HUDEP-2 (cell line): Measurements from ENCODE around the gene CD8B2.
"Not testable (repeated sequence)": the region's sequence is repeated elsewhere in the genome, so short reads cannot be mapped to it uniquely, and the experiment has no call there.

Experiments used
- DNase-seq, 76 experiments: peaks; one replicate each; lab custom pipeline; 2025; ENCODE audit not compliant: unreplicated experiment in 76 of 76; lab: John Stamatoyannopoulos, UW

CD8B2 gene

GRCh38 chr2:106511476-106511901 is 24.3 kb downstream of the CD8B2 start:
- not testable (repeated sequence) for DNase-seq

DNA sequence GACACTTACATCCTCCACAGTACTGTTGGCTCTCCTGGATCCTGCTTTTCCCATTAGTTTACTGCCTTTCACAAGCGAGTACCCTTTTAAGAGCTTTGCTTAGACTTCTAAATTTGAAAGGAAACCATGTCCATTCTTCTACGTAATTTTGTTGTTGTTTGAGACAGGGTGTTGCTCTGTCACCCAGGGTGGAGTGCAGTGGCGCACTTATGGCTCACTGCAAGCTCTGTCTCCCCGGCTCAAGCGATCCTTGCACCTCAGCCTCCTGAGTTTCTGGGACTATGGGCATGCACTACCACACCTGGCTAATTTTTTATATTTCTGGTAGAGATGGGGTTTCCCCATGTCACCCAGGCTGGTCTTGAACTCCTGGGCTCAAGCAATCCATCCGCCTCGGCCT is 24.8 kb downstream of the CD8B2 start:
- not testable (repeated sequence) for DNase-seq

DNA sequence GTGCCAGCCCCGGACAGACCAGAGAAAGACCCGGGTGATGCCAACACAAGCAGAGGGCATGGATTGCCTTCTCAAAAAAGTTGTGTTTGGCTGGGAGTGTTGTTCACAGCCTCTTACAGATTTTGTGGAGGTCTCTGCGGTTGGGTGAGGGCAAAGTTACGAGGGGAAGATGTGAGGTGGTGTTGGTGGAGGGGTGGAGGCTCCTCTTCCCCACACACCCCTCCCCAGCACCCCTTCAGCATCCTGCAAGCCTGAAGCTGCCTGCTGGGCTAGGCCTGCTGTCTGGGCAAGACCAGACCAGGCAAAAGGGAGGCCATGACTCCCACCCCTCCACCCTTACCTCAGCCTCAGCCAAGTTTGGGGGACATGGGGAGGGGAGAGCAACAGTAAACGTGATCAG is 26.2 kb downstream of the CD8B2 start:
- DNase-seq: not testable (repeated sequence)

DNA sequence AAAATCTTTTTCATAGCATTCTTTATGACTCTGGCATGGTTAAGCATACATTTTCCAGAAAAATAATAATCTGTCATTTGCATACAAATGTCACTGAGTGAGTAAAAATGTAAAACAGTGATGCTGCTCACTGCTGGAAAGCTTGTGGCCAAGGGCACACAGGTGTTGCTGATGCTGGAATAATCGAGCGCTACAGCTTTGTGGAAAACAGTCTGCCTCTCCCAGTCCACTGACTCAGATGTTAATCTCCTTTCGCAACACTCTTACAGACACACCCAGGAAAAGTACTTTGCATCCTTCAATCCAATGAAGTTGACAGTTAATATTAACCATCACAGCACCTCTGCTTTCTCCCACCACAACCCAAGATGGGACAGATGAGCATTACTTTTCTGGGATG is 27.7 kb downstream of the CD8B2 start:
- not testable (repeated sequence) for DNase-seq

DNA sequence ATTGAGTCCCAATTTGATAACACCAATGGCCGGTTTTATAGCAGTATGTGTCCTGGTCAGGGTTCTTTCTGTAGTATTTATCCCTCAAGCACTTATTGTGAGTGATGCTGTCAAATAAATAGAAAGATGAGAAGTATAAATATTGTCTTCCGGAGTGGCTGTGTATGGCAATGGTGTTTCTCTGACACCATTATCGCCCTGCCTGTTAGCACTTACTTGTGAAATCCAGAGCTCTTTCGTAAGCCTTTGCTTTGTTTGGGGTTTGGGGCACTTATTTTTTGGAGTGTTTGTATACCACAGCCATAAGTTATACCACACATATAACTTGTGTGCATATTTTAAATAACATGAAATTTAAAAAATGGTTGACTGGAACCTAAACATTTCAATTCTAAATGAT is 29.3 kb downstream of the CD8B2 start:
- no peak for DNase-seq

GRCh38 chr2:106516864-106517263 is 29.7 kb downstream of the CD8B2 start:
- no peak for DNase-seq

DNA sequence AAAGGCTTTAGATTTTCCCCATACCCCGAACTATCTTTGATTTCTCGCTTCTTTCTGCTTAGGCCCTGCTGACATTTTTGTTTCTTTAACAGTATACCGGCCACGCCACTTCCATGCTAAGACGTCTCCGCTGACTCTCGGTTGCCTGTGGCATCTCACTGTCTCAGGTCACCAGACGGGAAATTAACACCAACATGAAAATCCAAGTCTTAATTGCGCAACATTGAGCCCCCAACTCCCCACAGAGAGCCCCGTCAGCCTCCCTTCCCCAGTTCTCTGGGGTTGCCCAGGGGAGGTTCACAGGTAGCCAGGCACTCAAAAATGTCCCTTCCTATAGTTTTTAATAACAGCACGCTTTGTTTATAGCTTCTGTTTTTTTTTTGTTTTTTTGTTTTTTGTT is 30.2 kb downstream of the CD8B2 start:
- DNase-seq: no peak

GRCh38 chr2:106519767-106520166 is 32.6 kb downstream of the CD8B2 start:
- DNase-seq: no peak

- no peak for DNase-seq
Observed at GRCh38 chr2:106521016-106521415, 33.9 kb downstream of the CD8B2 start.

GRCh38 chr2:106523976-106524665 is 37.0 kb downstream of the CD8B2 start:
- no peak for DNase-seq

DNA sequence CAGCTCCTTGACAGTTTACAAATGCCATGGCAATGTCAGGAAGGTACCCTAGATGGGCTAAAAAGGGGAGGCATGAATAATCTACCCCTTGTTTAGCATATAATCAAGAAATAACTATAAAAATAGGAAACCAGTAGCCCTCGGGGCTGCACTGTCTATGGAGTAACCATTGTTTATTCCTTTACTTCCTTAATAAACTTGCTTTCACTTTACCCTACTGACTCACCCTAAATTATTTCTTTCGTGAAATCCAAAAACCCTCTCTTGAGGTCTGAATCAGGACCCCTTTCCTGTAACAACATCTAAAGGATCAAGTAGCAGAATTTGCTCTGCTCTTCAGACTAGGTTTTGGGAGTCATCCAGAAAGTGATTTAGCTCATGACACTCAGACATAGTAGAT is 43.7 kb downstream of the CD8B2 start:
- DNase-seq: no peak

DNA sequence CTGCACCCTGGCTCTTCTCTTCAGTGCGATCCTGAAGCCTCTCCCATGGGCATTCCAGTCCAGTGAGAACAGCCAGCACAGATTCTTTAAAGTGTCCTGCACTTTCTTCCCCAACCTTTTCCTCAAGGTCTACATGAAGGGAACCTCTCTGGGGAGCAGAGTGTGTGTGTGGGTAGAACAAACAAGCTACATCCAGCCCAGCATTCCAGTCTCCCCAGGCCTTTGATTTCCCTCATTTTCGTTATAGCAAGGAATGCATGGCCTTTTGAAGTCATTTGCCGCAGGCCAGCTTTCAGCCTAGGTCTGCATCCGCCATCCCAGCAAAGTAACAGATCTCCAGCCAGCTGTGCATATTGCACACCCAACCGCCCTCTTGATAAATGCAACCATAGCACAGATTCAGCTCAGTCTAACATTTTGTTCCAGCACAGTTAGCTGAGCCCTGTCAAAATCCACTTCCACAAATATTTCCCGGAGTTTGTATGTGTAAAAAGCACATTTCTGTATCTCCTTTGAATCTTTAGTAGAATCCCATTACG is 44.6 kb downstream of the CD8B2 start:
- no peak for DNase-seq

- no peak for DNase-seq
Observed at GRCh38 chr2:106532236-106532635, 45.1 kb downstream of the CD8B2 start.

DNA sequence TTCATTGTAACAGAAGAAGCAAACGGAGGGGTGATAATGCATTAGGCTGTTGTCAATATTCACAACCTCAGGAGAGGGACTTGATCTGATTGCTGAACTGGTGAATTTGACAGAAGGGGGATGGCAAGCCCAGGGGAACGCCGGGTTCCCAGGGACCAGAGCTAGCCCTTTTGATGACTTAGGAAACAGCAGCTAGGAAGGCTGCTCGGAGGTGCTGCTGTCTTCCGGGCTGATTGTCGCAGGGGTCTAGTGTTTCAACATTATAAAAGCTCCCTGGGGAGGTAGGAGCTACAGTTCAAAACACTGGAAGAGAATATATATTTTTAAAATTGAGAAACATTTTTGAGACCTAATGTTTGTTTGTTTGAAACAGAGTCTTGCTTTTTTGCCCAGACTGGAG is 47.3 kb downstream of the CD8B2 start:
- DNase-seq: no peak

GRCh38 chr2:106536490-106536889 is 49.3 kb downstream of the CD8B2 start:
- DNase-seq: no peak

DNA sequence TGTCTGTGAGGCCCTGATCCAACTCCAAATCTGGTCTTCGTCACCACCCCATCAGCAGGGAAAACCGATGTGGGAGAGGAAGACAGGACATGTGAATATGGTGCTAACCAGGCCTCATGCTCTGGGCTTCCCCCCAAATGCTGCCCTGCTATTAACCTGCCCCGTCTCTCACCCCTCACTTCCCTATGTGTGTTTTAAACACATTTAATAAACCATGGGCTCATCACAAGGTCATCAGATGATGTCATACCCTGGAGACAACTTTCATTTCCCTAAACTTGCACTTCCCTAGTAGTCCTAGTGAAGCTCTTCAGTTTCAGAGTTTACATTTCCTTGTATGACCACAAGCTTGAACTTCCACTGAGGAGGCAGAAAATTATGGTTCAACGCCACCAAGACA is 49.9 kb downstream of the CD8B2 start:
- DNase-seq: no peak

DNA sequence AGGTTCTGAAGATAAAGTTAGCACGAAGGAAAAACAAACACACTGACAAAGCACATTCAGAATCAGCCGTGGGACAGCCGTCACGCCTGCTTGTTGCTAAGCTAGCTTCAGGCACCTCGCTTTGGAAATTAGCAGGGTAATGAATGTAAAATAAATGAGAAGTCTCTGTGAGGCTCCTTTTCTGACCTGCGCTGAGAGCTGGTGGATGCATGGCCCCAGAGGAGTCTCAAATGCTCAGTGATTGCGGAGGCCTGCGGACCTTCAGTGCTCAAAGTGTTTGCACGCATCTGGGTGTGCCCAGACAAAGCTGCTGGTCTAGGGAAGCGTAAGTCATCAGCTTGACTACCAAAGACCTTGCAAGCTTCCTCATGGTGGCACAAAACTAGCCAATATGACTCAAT is 50.6 kb downstream of the CD8B2 start:
- no peak for DNase-seq

GRCh38 chr2:106540886-106541285 is 53.7 kb downstream of the CD8B2 start:
- DNase-seq: no peak

DNA sequence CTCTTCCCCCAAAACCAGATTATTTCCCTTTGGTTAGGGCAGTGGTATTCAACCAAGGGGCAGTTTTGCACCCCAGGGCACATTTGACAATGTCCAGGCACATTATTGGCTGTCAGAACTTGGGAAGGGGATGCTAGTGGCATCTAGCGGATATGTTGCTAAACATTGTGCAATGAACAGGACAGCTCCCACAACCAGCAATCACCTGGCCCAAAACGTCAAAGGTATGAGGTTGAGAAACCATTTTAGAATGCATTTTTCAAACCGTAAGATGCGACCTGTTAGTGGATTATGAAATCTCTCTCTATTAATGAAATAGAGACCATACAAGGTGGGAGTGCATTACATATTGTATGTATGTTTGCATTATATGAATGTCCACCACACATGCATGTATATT is 54.2 kb downstream of the CD8B2 start:
- no peak for DNase-seq

DNA sequence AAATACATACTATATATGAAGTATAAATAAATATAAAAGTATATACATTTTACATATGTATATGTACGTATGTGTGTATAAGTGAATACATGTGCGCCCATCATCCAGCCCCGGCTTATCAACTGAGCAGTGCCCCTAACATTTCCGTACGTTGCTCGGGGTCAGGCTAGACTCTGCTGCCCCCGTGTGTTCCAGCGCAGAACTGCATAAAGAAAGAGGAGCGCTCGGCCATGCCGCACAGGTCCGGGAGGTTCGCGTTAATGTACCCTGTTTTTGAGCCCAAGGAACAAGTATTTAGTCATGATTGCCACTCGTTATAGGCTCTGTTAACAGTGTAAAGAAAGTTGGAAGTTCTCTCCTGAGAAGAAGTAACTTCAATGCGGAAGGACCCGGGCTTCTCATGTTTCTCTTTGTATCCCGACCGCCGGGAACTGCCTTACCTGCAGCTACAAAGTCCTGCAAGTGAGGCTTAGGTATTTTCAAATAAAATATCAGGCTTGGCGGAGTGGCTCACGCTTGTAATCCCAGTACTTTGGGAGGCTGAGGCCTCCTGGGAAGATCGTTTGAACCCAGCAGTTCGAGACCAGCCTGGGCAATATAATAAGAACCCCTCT is 55.7 kb downstream of the CD8B2 start:
- peak in 57 of 76 experiments; percentile 1 to 69 (median 40) for DNase-seq

DNA sequence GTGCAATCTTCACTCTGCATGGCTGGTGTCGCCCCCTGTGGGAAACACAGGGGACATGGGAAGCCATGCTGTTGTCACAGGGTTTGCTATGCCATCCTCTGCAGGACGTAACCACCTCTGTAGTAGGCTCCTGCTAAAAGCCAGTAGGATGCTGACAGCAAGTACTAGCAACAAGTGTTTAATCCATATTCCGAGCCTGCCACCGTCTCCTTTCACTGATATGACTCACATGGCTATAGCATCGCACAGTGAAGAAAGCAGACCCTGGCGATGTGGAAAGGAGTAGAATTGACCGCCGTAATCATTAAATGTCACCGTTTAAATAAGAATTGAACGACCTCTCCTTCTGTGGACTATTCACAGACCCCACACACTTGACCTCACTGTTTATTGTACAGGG is 57.8 kb downstream of the CD8B2 start:
- DNase-seq: no peak

DNA sequence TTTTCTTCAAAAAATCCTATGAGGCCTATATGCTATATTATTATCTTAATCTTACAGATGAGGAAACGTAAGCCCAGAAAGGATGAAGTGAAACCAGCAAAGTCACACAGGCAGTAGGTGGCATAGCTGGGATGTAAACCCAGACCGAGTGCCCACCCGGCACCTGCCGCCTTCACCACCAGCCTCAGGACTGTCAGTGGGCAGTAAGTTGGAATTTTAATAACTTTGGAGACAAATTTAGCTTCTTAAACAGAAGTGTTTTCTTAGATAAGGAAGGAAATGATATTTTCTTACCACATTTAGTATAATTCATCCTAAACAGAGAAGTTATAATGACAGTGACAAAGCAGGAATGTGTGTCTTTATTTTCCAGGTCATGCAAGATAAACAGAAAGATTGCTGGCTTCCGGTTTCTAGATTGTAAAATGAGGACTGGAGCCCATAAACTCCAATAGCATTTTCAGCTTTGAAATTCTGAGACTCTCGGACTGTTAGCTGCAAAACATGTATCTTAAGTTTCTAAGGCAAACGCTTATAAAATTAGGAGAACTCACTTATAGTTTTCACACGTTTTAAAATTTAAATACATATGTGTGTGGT is 59.3 kb downstream of the CD8B2 start:
- DNase-seq: no peak
